Right cardiac atrium (tissue), 5 donors: Measurements from ENCODE around the gene LIPE. TPM values are rescaled to one million over a fixed set of nuclear protein-coding genes. Genes with fewer than 3 reads are reported as not detected.

ENCODE experiments used
- ATAC-seq, 2 donors: fragments of 200-7000 bp; cut with Tn5 transposase; one replicate each; pipeline versions ENCODE4 v1.8.0 to v1.9.1; 2020; ENCODE audit warnings: moderate library complexity in 2 of 2, mild to moderate bottlenecking in 1 of 2
- DNase-seq, 3 donors: peaks; one replicate each; pipeline ENCODE4 v3.0.0-alpha.2; 2020
- H3K27ac ChIP-seq: one replicate; pipeline ENCODE4 v1.5.1; 2013; ENCODE audit warnings: mild to moderate bottlenecking, low read length, control low read depth, moderate library complexity
- H3K27me3 ChIP-seq: one replicate; pipeline ENCODE4 v1.6.1; 2013; ENCODE audit not compliant: control insufficient read depth, insufficient read depth
- H3K4me1 ChIP-seq: one replicate; pipeline ENCODE4 v1.6.1; 2013; ENCODE audit warnings: low read length; ENCODE audit not compliant: control insufficient read depth, insufficient read depth
- H3K4me3 ChIP-seq: one replicate; pipeline ENCODE4 v1.5.1; 2013; ENCODE audit warnings: low read length, control low read depth
- H3K9me3 ChIP-seq: one replicate; pipeline ENCODE4 v1.6.1; 2013; ENCODE audit warnings: low read length; ENCODE audit not compliant: control insufficient read depth
- WGBS: extraction: QIAGEN DNeasy Blood & Tissue Kit; methylation state at CpG from one replicate; pipeline ENCODE4 v1.1.7; 2013; 5-methylcytosine and 5-hydroxymethylcytosine counted together
- intact Hi-C, 4 donors: fragments of 100-400 bp; cut with DNase I; formaldehyde crosslinking; loops; one replicate each; pipeline versions ENCODE4 v1.11.0 to v1.14.0; 2022 to 2023
- long read RNA-seq, 4 donors: library from polyadenylated mRNA; unstranded; transcript quantifications; one replicate each; pipeline ENCODE4 v2.0.0, GENCODE V29; 2020 to 2021
- polyA plus RNA-seq: library from polyadenylated mRNA; stranded (reverse); fragments of 200-250 nt; gene quantifications from one replicate; pipeline ENCODE4 v1.2.3, GENCODE V29; 2013
- total RNA-seq, 4 donors: library from RNA; stranded (reverse); fragmentation: NEBNext Ultra II Directional; extraction: Animal tissue kit (Norgen Biotek cat#: 25700); gene quantifications; one replicate each; pipeline ENCODE4 v1.2.1, GENCODE V29; 2021
- donor health status: healthy with polysubstance abuse.
- donor health status: DM: no; HTN: yes; CAD: no.
- donor health status: DM: no; HTN: no; CAD: no.
- donor health status: DM: no; HTN: yes; CAD: no; lungs with severe emphysema.
- donor health status: DM: yes; HTN: yes; CAD: no.

Gene LIPE
- total RNA-seq: 10 to 100 TPM in 2 of 4 donors, 1 to 10 TPM in 2; 9.4 to 44.9 (median 12.3) TPM
- 81.6 TPM for polyA plus RNA-seq
- long read RNA-seq, donor 1, partial matches to known transcripts: 3 of 13 reads
- long read RNA-seq, donor 1, other reads (novel, unspliced or antisense): 9 of 13 reads
- long read RNA-seq, donor 2, partial matches to known transcripts: 0 of 5 reads
- long read RNA-seq, donor 2, other reads (novel, unspliced or antisense): 5 of 5 reads
- long read RNA-seq, donor 3, partial matches to known transcripts: 0 of 4 reads
- long read RNA-seq, donor 3, other reads (novel, unspliced or antisense): 4 of 4 reads
- long read RNA-seq, donor 4, partial matches to known transcripts: 0 of 2 reads
- long read RNA-seq, donor 4, other reads (novel, unspliced or antisense): 2 of 2 reads

GRCh38 chr19:42427313-42427712, at the start of gene LIPE:
Gene LIPE (minus strand): TSS chr19:42427388. CDS start chr19:42427149, 239 bp downstream.
- no peaks in the 10 kb centered on the region for H3K9me3 ChIP-seq
- no peak within 1 kb of the TSS for H3K4me3 ChIP-seq
- no peaks in the 10 kb centered on the region for H3K27me3 ChIP-seq
- DNase-seq (no peak), ATAC-seq (no peak)
- peaks cover 3% of the 10 kb centered on the region for H3K4me1 ChIP-seq
- H3K27ac ChIP-seq: no peak within 1 kb of the TSS
- intact Hi-C loops: no loop called here
- WGBS: 60% methylated on average over 4 of the region's 4 CpGs

- no peak for ATAC-seq
- Histone ChIP-seq H3K4me3 (no peak overlapping the region), H3K27ac (no peak overlapping the region), H3K27me3 (no peaks in the 10 kb centered on the region), H3K4me1 (no peaks in the 10 kb centered on the region), H3K9me3 (no peaks in the 10 kb centered on the region)
- no peak for DNase-seq
- intact Hi-C loops: no loop called here
- 77% methylated on average over 4 of the region's 4 CpGs for WGBS
Observed at GRCh38 chr19:42475366-42475765, 48.2 kb upstream of the LIPE start.

- Histone ChIP-seq H3K4me1 (no peaks in the 10 kb centered on the region), H3K9me3 (no peaks in the 10 kb centered on the region), H3K27ac (no peak overlapping the region), H3K27me3 (no peaks in the 10 kb centered on the region), H3K4me3 (no peak overlapping the region)
- 56% methylated on average over 4 of the region's 4 CpGs for WGBS
- intact Hi-C loops: no loop called here
- DNase-seq (no peak), ATAC-seq (no peak)
Observed at GRCh38 chr19:42474743-42475142, 47.6 kb upstream of the LIPE start.

- Histone ChIP-seq H3K4me3 (no peak overlapping the region), H3K27me3 (no peaks in the 10 kb centered on the region), H3K27ac (no peak overlapping the region), H3K9me3 (no peaks in the 10 kb centered on the region), H3K4me1 (no peaks in the 10 kb centered on the region)
- 61% methylated on average over 6 of the region's 6 CpGs for WGBS
- no peak for ATAC-seq
- intact Hi-C loops: no loop called here
- no peak for DNase-seq
Observed at GRCh38 chr19:42473686-42474085, 46.5 kb upstream of the LIPE start.

- intact Hi-C loops: no loop called here
- 92% methylated on average over 7 of the region's 7 CpGs for WGBS
- Histone ChIP-seq H3K4me1 (no peaks in the 10 kb centered on the region), H3K4me3 (no peak overlapping the region), H3K9me3 (no peaks in the 10 kb centered on the region), H3K27ac (no peak overlapping the region), H3K27me3 (no peaks in the 10 kb centered on the region)
- DNase-seq (no peak), ATAC-seq (no peak)
Observed at GRCh38 chr19:42472402-42473147, 45.4 kb upstream of the LIPE start.

- no peak overlapping the region for H3K4me3 ChIP-seq
- DNase-seq (no peak), ATAC-seq (peak in 1 of 2 donors; percentile 51)
- H3K27me3 ChIP-seq: no peaks in the 10 kb centered on the region
- H3K9me3 ChIP-seq: no peaks in the 10 kb centered on the region
- intact Hi-C loops: no loop called here
- no peaks in the 10 kb centered on the region for H3K4me1 ChIP-seq
- no peak overlapping the region for H3K27ac ChIP-seq
- 73% methylated on average over 7 of the region's 7 CpGs for WGBS
Observed at GRCh38 chr19:42471554-42472249, 44.5 kb upstream of the LIPE start.

- ATAC-seq (no peak), DNase-seq (no peak)
- Histone ChIP-seq H3K9me3 (no peaks in the 10 kb centered on the region), H3K4me3 (no peak overlapping the region), H3K27ac (peak overlapping the region; percentile 16), H3K4me1 (peaks cover 3% of the 10 kb centered on the region), H3K27me3 (no peaks in the 10 kb centered on the region)
- intact Hi-C loops: no loop called here
- WGBS: 59% methylated on average over 8 of the region's 8 CpGs
Observed at GRCh38 chr19:42469311-42470235, 42.4 kb upstream of the LIPE start.

GRCh38 chr19:42468273-42468796, 41.1 kb upstream of the LIPE start:
- intact Hi-C loops: no loop called here
- Histone ChIP-seq H3K27me3 (no peaks in the 10 kb centered on the region), H3K27ac (no peak overlapping the region), H3K4me3 (no peak overlapping the region), H3K9me3 (no peaks in the 10 kb centered on the region), H3K4me1 (peaks cover 3% of the 10 kb centered on the region)
- no peak for DNase-seq
- no peak for ATAC-seq
- 61% methylated on average over 3 of the region's 3 CpGs for whole genome bisulfite sequencing

- 59% methylated on average over 5 of the region's 5 CpGs for WGBS
- H3K27me3 ChIP-seq: no peaks in the 10 kb centered on the region
- intact Hi-C loops: no loop called here
- no peaks in the 10 kb centered on the region for H3K9me3 ChIP-seq
- H3K4me1 ChIP-seq: peaks cover 3% of the 10 kb centered on the region
- no peak overlapping the region for H3K4me3 ChIP-seq
- DNase-seq (no peak), ATAC-seq (peak in 1 of 2 donors; percentile 22)
- H3K27ac ChIP-seq: peak overlapping the region; percentile 41
Observed at GRCh38 chr19:42467183-42467760, 40.1 kb upstream of the LIPE start.
